ENCODE measurements around the gene FBXO40.
"Not testable (repeated sequence)": the region's sequence is repeated elsewhere in the genome, so short reads cannot be mapped to it uniquely, and the experiment has no call there.

FBXO40 gene

DNA sequence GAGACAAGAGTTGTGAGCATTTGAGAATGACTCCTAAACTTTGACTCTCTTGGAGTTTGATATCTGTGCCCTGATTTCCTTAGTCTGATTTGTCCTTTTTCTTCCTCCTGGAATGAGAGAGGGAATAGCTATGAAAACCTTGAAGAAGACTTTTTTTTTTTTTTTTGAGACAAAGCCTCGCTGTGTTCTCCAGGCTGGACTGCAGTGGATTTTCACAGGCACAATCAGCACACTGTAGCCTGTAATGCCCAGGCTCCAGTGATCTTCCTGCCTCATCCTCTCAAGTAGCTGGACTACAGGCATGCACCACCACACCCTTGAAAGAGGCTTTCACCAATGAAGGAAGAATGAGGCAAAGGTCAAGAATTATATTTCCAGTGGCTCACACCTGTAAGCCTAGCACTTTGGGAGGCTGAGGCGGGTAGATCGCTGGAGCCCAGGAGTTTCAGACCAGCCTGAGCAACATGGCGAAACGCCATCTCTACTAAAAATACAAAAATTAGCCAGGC is 35.7 kb upstream of the FBXO40 start:
- no peak overlapping the region for H3K4me3 ChIP-seq (replicated peaks in 1 of 2; ENCODE audit: low read depth in 2 of 2, low read length in 2 of 2)
- DNase-seq (ENCODE audit: low read depth in 2 of 2), result no peak
- TF ChIP-seq, protein P1, sequence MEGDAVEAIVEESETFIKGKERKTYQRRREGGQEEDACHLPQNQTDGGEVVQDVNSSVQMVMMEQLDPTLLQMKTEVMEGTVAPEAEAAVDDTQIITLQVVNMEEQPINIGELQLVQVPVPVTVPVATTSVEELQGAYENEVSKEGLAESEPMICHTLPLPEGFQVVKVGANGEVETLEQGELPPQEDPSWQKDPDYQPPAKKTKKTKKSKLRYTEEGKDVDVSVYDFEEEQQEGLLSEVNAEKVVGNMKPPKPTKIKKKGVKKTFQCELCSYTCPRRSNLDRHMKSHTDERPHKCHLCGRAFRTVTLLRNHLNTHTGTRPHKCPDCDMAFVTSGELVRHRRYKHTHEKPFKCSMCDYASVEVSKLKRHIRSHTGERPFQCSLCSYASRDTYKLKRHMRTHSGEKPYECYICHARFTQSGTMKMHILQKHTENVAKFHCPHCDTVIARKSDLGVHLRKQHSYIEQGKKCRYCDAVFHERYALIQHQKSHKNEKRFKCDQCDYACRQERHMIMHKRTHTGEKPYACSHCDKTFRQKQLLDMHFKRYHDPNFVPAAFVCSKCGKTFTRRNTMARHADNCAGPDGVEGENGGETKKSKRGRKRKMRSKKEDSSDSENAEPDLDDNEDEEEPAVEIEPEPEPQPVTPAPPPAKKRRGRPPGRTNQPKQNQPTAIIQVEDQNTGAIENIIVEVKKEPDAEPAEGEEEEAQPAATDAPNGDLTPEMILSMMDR (IDR thresholded peaks at IDR 0.05; ENCODE audit: low read depth, low read length), result no peak

DNA sequence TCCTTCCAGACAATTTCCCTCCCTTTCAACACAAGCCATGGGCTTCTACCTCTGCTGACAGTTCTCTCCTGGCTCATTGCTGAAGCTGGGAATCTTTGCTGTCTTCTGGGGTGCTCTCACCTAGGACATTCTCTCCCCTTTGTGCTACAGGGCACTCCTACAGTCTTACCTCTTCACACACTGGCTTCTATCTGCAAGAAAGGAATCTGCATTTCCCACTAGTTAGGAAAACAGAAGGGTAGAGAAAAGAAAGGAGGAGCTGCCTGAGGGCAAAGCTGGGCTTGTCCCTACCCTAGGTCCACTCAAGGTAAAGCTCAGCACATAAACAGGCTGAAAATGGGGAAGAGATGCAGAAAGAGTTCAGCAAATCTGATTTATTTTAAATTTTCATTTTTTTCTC is 31.0 kb upstream of the FBXO40 start:
- TF ChIP-seq, protein P1 (IDR thresholded peaks at IDR 0.05; ENCODE audit: low read depth, low read length), result no peak
- DNase-seq (ENCODE audit: low read depth in 2 of 2), result no peak

DNA sequence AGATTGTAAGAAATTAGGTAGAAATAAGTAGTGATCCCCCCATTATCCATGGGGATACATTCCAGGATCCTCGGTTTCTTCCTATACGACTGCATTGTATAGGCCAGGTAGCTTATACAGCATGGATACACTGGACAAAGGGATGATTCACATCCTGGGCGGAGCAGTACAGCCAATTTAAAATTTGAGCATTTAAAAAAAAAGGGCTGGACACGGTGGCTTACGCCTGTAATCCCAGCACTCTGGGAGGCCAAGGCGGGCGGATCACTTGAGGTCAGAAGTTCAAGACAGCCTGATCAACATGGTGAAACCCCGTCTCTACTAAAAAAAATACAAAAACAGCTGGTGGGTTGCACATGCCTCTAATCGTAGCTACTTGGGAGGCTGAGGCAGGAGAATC is 26.4 kb upstream of the FBXO40 start:
- no peak overlapping the region for H3K4me3 ChIP-seq (replicated peaks in 1 of 2; ENCODE audit: low read depth in 2 of 2, low read length in 2 of 2)
- DNase-seq (ENCODE audit: low read depth in 2 of 2), result no peak
- TF ChIP-seq, protein P1 (IDR thresholded peaks at IDR 0.05; ENCODE audit: low read depth, low read length), result no peak

More for the DNA sequence above, 31.0 kb upstream of the FBXO40 start:
- no peak overlapping the region for H3K4me3 ChIP-seq (replicated peaks in 1 of 2; ENCODE audit: low read depth in 2 of 2, low read length in 2 of 2)

DNA sequence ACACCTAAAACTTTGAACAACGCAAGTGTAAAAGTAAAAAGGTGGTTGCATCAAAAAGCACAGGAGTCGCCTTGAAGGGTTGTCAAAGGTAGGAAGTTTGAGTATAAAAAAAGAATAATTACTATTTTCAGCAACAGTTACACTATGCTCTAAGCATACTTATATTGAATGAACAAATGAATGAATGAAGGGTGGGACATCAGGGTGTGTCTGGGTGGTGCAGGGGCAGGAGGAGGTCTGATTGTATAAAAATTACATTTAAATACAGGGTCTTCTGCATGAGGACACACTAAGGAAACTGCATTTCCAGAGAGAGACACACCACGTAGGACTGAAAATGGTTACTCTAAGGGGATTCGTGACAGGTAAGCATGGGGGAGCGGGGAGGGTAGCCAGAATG is 25.5 kb upstream of the FBXO40 start, which contains the start of gene ARGFX:
ARGFX (plus strand) TSS at position 301 of the 400 bp plus-strand sequence. CDS start 2,765 bp downstream, outside the sequence.
- DNase-seq (ENCODE audit: low read depth in 2 of 2), result no peak
- H3K4me3 ChIP-seq (replicated peaks in 1 of 2; ENCODE audit: low read depth in 2 of 2, low read length in 2 of 2), result no peak within 1 kb of the TSS
- TF ChIP-seq, protein P1 (IDR thresholded peaks at IDR 0.05; ENCODE audit: low read depth, low read length), result no peak

DNA sequence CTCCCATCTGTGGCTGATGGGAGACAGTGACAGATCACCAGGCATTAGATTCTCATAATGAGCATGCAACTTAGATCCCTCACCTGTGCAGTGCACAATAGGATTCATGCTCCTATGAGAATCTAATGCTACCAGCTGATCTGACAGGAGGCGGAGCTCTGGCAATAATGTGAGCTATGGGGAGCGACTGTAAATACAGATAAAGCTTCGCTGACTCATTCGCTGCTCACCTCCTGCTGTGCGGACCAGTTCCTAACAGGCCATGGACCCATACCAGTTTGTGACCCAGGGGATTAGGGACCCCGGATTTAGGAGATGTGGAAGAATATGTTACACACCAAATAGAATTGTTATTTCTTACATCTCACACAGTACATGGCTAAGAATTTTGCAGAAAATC is 18.7 kb upstream of the FBXO40 start:
- DNase-seq (ENCODE audit: low read depth in 2 of 2), result peak; percentile 11 to 18
- TF ChIP-seq, protein P1 (IDR thresholded peaks at IDR 0.05; ENCODE audit: low read depth, low read length), result no peak
- no peak overlapping the region for H3K4me3 ChIP-seq (replicated peaks in 1 of 2; ENCODE audit: low read depth in 2 of 2, low read length in 2 of 2)

DNA sequence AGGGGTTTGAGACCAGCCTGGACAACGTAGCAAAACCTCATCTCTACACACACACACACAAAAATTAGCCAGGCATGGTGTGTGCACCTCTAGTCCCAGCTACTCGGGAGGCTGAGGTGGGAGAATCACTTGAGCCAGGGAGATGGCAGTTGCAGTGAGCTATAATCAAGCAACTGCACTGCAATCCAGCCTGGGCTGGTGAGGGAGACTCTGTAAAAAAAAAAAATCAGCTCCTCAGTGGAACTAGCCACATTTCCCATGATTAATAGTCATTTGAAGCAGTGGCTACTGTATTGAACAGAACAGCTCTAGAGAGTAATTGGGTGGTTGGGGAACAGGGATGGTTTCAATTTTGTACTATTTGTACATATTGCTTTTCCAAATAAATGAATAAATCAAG is 11.5 kb upstream of the FBXO40 start:
- TF ChIP-seq, protein P1 (IDR thresholded peaks at IDR 0.05; ENCODE audit: low read depth, low read length), result no peak
- DNase-seq (ENCODE audit: low read depth in 2 of 2), result no peak
- no peak overlapping the region for H3K4me3 ChIP-seq (replicated peaks in 1 of 2; ENCODE audit: low read depth in 2 of 2, low read length in 2 of 2)

DNA sequence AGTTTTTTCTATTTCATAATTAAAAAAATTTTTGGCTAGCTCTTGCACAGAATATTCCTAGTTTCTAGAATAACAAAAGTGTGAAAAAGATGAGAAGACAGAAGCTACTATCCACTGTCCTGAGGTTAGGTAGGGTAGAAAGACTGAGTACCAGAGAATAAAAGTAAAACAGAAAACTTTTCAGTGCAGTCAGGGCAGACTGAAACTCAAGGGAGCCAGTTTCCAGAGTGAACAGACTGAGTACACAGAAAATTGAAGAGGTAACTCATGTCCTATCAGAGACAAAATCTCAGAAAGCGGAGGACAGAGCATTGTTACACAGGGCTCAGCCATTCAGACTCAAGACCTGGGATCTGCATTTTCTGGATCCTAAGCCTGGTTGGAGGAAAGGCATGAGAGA is 8.8 kb upstream of the FBXO40 start:
- no peak overlapping the region for H3K4me3 ChIP-seq (replicated peaks in 1 of 2; ENCODE audit: low read depth in 2 of 2, low read length in 2 of 2)
- no peak for DNase-seq (ENCODE audit: low read depth in 2 of 2)
- TF ChIP-seq, protein P1 (IDR thresholded peaks at IDR 0.05; ENCODE audit: low read depth, low read length), result no peak

DNA sequence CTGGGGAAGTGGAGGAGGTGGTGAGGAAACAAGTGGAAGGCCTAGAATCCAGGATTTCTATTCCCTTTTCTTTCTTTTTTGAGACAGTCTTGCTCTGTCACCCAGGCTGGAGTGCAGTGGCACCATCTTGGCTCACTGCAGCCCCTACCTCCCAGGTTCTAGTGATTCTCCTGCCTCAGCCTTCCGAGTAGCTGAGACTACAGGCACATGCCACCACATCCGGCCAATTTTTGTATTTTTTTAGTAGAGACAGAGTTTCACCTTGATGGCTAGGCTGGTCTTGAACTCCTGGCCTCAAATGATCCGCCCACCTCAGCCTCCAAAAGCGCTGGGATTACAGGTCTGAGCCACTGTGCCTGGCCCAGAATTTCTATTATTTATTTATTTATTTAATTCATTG is 627 bp downstream of the FBXO40 start:
- not testable (repeated sequence) for H3K4me3 ChIP-seq (replicated peaks in 1 of 2; ENCODE audit: low read depth in 2 of 2, low read length in 2 of 2); DNase-seq (ENCODE audit: low read depth in 2 of 2)
